Breast epithelium (tissue), 3 donors: Measurements from ENCODE around the gene NFIX.

Experiments
- POLR2A ChIP-seq: fragments of 450-650 bp; IDR thresholded peaks from one replicate; pipeline ENCODE4 v1.6.1; 2016; ENCODE audit warnings: antibody characterized with exemption, mild to moderate bottlenecking, moderate library complexity
- TF ChIP-seq, protein P1 (sequence below), 3 donors: fragments of 450-650 bp; IDR thresholded peaks; one replicate each; pipeline ENCODE4 v1.5.1; 2016 to 2017; ENCODE audit warnings: antibody characterized with exemption in 3 of 3, mild to moderate bottlenecking in 3 of 3, moderate library complexity in 3 of 3

DNA sequence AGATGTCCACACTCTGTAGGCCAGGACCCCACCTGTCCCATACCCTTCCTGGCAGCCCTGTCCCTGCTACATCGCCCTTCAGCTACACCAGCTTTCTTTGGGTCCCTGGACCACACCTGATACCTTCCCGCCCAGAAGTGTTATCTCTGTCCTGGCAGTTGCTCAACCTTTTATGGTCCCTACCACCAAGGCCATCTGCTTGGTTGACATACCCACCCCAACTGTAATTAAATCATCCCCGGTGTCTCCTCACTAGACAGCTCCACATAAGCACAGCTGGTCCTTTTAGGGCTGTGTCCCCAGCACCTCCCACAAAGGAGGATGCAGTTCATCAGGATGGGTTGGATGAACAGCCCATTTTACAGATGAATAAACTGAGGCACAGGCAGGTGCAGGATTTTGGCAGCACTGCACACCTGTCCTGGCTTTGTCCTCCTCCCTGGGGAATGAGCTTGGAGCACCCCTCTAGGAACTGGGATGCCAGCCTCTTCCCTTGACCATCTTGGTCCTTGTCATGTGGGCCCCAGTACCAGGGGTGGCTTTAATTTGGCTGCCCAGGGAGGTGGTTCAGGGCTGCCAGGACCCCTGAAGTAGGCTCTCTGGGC lies 135.7 kb downstream of the NFIX start:
- TF ChIP-seq, protein P1, sequence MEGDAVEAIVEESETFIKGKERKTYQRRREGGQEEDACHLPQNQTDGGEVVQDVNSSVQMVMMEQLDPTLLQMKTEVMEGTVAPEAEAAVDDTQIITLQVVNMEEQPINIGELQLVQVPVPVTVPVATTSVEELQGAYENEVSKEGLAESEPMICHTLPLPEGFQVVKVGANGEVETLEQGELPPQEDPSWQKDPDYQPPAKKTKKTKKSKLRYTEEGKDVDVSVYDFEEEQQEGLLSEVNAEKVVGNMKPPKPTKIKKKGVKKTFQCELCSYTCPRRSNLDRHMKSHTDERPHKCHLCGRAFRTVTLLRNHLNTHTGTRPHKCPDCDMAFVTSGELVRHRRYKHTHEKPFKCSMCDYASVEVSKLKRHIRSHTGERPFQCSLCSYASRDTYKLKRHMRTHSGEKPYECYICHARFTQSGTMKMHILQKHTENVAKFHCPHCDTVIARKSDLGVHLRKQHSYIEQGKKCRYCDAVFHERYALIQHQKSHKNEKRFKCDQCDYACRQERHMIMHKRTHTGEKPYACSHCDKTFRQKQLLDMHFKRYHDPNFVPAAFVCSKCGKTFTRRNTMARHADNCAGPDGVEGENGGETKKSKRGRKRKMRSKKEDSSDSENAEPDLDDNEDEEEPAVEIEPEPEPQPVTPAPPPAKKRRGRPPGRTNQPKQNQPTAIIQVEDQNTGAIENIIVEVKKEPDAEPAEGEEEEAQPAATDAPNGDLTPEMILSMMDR (IDR thresholded peaks at IDR 0.05), result no peak
- no peak for TF ChIP-seq POLR2A
